OCI-LY7 (cell line): ENCODE data around the gene SLC2A5. TPM values are rescaled to one million over a fixed set of nuclear protein-coding genes. Genes with fewer than 3 reads are reported as not detected.

Experiments used
- BruUV-seq: library from RNA; stranded (reverse); fragments of 400-500 nt; replicated peaks from 2 replicates; lab custom pipeline; 2021; lab: Mats Ljungman, UMichigan
- CTCF ChIA-PET: fragments of 300-600 bp; sonication (Branson Sonifier 250); formaldehyde crosslinking; loops from one replicate; lab custom pipeline; 2022; ENCODE audit warnings: antibody characterized with exemption; ENCODE audit not compliant: unreplicated experiment; lab: Charles Lee
- POLR2A ChIA-PET: fragments of 300-600 bp; sonication (Branson Sonifier 250); formaldehyde crosslinking; loops from one replicate; lab custom pipeline; 2022; ENCODE audit warnings: antibody characterized with exemption; lab: Charles Lee
- DNase-seq: peaks from one replicate; pipeline ENCODE4 v3.0.0-alpha.2; 2015; ENCODE audit warnings: low spot score
- H2AFZ ChIP-seq: fragments of 200-600 bp; sonication (generic), shearing (Covaris generic); 2 replicates; pipeline ENCODE4 v1.6.1; 2014; ENCODE audit warnings: mild to moderate bottlenecking, antibody characterized with exemption, low read length, moderate library complexity
- H3K27ac ChIP-seq: fragments of 200-600 bp; sonication (generic); 2 replicates; pipeline ENCODE4 v1.5.1; 2014; ENCODE audit warnings: mixed run types, low read depth, mild to moderate bottlenecking, moderate library complexity, low read length, inconsistent platforms; ENCODE audit not compliant: poor library complexity, severe bottlenecking
- H3K36me3 ChIP-seq: fragments of 200-600 bp; sonication (generic); 2 replicates; pipeline ENCODE4 v1.6.1; 2014; ENCODE audit warnings: mild to moderate bottlenecking, antibody characterized with exemption, low read length, moderate library complexity, mixed read lengths; ENCODE audit not compliant: insufficient read depth
- H3K4me1 ChIP-seq: fragments of 200-600 bp; sonication (generic); 2 replicates; pipeline ENCODE4 v1.5.1; 2014; ENCODE audit warnings: mild to moderate bottlenecking, low read length; ENCODE audit not compliant: insufficient read depth, poor library complexity, severe bottlenecking
- H3K4me2 ChIP-seq: fragments of 200-600 bp; sonication (generic); 2 replicates; pipeline ENCODE4 v1.6.1; 2014; ENCODE audit warnings: mild to moderate bottlenecking, low read length
- H3K4me3 ChIP-seq: fragments of 200-600 bp; sonication (generic); 2 replicates; pipeline ENCODE4 v1.5.1; 2014; ENCODE audit warnings: mild to moderate bottlenecking, low read depth, low read length; ENCODE audit not compliant: poor library complexity, severe bottlenecking
- H3K79me2 ChIP-seq: fragments of 200-600 bp; sonication (generic); 2 replicates; pipeline ENCODE4 v1.6.1; 2016; ENCODE audit warnings: low read depth, mild to moderate bottlenecking, low read length, moderate library complexity, mixed read lengths; ENCODE audit not compliant: insufficient read depth
- H3K9me2 ChIP-seq: fragments of 200-600 bp; sonication (generic); 2 replicates; pipeline ENCODE4 v1.6.1; 2016; ENCODE audit warnings: mild to moderate bottlenecking, low read length, mixed read lengths; ENCODE audit not compliant: insufficient read depth
- H3K9me3 ChIP-seq: fragments of 200-600 bp; sonication (generic); 2 replicates; pipeline ENCODE4 v1.6.1; 2014; ENCODE audit warnings: mild to moderate bottlenecking, mixed run types, low read length, mixed read lengths
- H4K20me1 ChIP-seq: fragments of 200-600 bp; sonication (generic); 2 replicates; pipeline ENCODE4 v1.6.1; 2014; ENCODE audit warnings: mild to moderate bottlenecking, antibody characterized with exemption, low read length, moderate library complexity, mixed read lengths; ENCODE audit not compliant: insufficient read depth
- EZH2phosphoT487 ChIP-seq: fragments of 200-600 bp; sonication (generic); IDR thresholded peaks from 2 replicates; pipeline ENCODE4 v1.6.1; 2018; ENCODE audit warnings: low read depth, borderline replicate concordance, mild to moderate bottlenecking, mixed run types, antibody characterized with exemption, low read length, moderate library complexity, mixed read lengths
- intact Hi-C: fragments of 100-400 bp; cut with micrococcal nuclease; formaldehyde crosslinking; loops from one replicate; pipeline ENCODE4 v1.10.0; 2022; ENCODE audit not compliant: unreplicated experiment
- total RNA-seq, 2 experiments: library from RNA; depleted of rRNA in 1 of 2; stranded (reverse); fragments of >200 nt in 1 of 2; shearing (Covaris generic) in 1 of 2; gene quantifications; 2 replicates each; pipeline ENCODE4 v1.2.3, GENCODE V29; 2014 to 2022
- TF ChIP-seq, protein P1 (sequence below): fragments of 200-600 bp; sonication (generic); conservative IDR thresholded peaks from 2 replicates; pipeline ENCODE4 v1.5.1; 2014; ENCODE audit warnings: mild to moderate bottlenecking, antibody characterized with exemption, low read length, moderate library complexity, mixed read lengths

The SLC2A5 gene
- total RNA-seq, 2 experiments from 2014 or later: 112 to 183 TPM

DNA sequence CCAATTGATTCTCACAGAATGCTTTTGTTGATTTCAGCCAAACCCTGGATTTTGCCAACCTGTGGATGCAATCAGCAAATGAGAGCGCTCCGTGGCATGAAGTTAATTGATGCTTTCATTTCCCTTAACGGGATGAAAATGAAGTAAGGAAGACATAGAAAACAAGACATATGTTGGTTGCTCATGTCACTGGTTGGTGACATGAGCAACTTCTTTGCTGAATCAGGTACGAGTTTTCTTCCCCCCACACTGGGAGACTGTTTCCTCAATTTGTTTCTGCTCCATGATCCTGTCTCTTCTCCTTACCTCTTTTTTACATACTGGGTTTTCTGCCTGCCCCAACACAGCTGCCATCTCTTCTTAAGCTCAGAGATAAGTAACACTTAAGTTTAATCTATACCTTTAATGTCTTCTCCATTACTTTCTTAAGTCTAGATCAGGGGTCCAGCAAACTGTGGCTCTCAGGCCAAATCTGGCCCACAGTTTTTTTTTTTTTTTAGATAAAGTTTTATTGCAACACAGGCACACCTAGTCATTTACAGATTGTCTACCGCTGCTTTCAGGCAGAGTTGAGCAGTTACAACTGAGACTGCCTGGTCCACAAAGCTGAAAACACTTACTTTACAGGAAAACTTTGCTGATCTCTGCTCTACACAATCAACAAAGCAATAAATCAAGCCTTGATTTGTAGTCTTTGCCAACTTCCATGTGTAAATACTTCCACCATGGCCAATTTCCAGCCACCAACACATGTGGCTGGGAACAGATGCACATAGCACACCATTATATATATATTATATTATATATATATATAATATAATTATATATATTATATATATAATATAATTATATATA, 46.1 kb upstream of the SLC2A5 start:
- no peaks in the 10 kb centered on the region for H3K9me3 ChIP-seq
- no peaks in the 10 kb centered on the region for H3K79me2 ChIP-seq
- no peak for TF ChIP-seq EZH2phosphoT487
- TF ChIP-seq, protein P1, sequence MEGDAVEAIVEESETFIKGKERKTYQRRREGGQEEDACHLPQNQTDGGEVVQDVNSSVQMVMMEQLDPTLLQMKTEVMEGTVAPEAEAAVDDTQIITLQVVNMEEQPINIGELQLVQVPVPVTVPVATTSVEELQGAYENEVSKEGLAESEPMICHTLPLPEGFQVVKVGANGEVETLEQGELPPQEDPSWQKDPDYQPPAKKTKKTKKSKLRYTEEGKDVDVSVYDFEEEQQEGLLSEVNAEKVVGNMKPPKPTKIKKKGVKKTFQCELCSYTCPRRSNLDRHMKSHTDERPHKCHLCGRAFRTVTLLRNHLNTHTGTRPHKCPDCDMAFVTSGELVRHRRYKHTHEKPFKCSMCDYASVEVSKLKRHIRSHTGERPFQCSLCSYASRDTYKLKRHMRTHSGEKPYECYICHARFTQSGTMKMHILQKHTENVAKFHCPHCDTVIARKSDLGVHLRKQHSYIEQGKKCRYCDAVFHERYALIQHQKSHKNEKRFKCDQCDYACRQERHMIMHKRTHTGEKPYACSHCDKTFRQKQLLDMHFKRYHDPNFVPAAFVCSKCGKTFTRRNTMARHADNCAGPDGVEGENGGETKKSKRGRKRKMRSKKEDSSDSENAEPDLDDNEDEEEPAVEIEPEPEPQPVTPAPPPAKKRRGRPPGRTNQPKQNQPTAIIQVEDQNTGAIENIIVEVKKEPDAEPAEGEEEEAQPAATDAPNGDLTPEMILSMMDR: no peak
- H4K20me1 ChIP-seq: no peaks in the 10 kb centered on the region
- no peak overlapping the region for H3K27ac ChIP-seq
- H3K4me3 ChIP-seq: no peak overlapping the region
- H2AFZ ChIP-seq: no peak overlapping the region
- peaks cover 25% of the 10 kb centered on the region for H3K4me1 ChIP-seq
- intact Hi-C loops: no loop called here
- DNase-seq: no peak
- no peaks in the 10 kb centered on the region for H3K36me3 ChIP-seq
- no TSS peak for BruUV-seq
- ChIA-PET CTCF (no interaction called here), POLR2A (interaction anchor here (0.7 kb wide), 2 partner anchors 238 to 1363 kb away, joined by 4 to 5 read pairs; no protein-coding TSS in a partner anchor)
- no peaks in the 10 kb centered on the region for H3K9me2 ChIP-seq
- H3K4me2 ChIP-seq: no peak overlapping the region

DNA sequence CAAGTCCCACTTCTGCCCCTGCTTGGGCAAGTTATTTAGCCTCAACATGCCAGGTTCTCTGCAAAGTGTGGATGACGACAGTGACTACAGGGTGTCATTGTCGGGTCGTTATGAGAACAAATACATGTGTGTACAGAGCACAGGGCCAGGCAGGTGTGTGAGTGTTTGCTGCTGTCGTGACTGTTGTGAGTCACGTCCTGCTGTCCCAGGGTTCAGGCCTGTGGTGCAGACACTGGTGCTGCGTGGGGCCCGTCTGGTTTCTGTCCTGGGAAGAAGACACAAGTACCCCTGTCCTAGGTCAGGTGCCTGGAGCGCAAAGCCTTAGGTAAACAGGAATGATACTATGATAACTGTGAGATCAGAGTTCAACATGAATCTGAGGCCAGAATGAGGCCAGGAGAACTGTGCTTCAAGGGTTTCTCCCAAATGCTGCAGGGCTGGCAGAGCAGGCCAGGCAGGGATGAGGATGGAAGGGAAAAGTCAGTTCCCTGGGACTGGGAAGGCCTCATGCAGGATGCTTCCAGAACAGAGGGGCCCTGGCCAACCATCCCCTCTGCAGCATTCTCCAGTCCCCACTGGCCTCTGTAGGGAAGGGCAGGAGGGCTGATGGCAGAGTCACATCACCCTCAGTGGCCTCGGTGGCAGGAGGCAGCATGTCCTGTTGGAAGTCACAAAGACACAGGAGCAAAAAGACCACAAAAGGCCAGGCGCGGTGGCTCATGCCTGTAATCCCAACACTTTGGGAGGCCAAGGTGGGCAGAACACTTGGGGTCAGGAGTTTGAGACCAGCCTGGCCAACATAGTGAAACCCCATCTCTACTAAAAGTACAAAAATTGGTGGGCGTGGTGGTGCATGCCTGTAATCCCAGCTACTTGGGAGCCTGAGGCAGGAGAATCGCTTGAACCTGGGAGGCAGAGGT, 43.8 kb upstream of the SLC2A5 start:
- no TSS peak for BruUV-seq
- CTCF ChIA-PET: no interaction called here
- no peak overlapping the region for H3K4me2 ChIP-seq

More for the DNA sequence above, 43.8 kb upstream of the SLC2A5 start:
- Histone ChIP-seq H3K4me1 (peaks cover 17% of the 10 kb centered on the region), H3K36me3 (no peaks in the 10 kb centered on the region), H3K4me3 (no peak overlapping the region), H3K9me2 (no peaks in the 10 kb centered on the region), H4K20me1 (no peaks in the 10 kb centered on the region), H2AFZ (no peak overlapping the region), H3K27ac (no peak overlapping the region), H3K79me2 (no peaks in the 10 kb centered on the region), H3K9me3 (no peaks in the 10 kb centered on the region)
- DNase-seq: no peak
- POLR2A ChIA-PET: no interaction called here
- TF ChIP-seq, protein P1: no peak
- TF ChIP-seq EZH2phosphoT487: no peak
- intact Hi-C loops: no loop called here
